T-helper 1 cell (primary cell): Measurements from ENCODE around the gene GLIS2.

Source experiments
- DNase-seq, 5 donors: peaks; one replicate each; pipeline ENCODE4 v3.0.0-alpha.2; 2012 to 2020

Gene GLIS2

DNA sequence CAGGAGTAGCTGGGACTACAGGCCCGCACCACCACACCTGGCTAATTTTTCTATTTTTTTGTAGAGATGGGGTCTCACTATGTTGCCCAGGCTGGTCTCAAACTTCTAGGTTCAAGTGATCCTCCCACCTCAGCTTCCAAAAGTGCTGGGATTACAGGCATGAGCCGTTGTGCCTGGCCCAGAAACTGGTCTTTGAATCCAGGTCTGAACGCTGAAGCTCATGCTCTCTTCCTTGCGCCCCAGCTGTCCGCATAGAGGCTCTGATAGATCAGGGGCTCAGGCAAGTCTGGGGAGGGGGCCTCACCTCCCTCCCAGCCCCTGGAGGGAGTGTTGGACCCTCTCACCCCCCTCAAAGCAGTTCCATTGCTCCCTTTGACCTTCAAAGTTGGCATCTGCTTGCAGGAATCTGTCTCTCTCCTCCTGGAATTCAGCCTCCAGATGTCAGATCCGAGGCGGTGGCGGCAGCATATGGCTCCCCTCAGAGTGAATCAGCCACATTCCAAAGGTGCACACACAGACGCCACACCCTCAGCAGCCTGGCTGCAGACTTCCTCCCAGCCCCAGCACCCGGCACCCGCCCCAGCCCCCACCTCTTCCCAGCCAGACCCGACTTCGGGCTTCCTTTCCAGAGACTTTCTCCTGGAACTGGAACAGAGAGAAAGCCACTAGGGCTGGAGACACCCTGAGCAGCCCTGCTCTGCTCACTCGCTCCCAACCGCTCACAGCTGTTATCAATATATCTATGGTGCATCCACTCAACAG, 16.9 kb upstream of the GLIS2 start:
- no peak for DNase-seq

DNA sequence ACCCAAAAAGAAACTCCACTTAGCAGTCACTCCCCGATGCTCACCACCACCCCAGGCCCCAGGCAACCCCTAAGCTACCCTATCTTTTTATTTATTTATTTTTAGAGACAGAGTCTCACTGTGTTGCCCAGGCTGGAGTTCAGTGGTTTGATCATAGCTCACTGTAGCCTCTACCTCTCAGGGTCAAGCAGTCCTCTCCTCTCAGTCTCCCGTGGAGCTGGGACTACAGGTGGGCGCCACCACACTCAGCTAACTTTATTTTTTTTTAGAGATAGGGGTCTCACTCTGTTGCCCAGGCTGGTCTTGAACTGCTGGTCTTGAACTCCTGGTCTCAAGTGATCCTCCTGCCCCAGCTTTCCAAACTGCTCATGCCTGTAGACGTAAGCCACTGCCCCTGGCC, 14.7 kb upstream of the GLIS2 start:
- DNase-seq: no peak

DNA sequence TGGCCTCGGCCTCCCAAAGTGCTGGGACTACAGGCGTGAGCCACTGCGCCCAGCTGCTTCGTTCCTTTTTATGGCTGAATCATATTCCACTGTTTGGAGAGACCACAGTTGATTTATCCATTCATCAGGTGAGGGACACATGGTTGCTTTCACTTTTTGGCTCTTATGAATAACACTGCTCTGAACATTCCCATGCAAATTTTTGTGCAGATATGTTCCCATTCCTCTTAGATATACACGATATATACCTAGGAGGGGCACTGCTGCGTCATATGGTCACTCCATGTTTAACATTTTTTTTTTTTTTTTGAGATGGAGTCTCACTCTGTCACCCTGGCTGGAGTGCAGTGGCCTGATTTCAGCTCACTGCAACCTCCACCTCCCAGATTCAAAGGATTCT, 13.9 kb upstream of the GLIS2 start:
- DNase-seq: no peak

DNA sequence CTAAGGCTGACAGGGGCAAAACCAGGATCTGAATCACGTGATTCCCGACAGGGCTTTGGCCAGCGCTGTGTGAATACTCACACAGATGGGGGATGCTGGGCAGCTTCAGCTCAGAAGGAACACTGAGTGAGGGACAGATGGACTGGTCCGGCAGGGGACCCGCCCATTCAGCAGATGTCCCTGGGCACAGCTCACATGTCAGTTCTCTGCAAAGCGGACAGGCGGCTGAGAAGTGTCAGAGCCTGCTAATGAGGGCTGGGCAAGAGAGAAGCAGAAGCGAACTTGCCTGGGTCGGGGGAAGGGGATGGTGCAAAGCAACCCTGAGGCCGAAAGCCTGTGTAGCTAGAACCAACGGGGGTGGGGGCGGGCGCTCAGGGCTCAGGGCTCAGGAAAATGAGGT, 11.9 kb upstream of the GLIS2 start:
- DNase-seq: no peak

DNA sequence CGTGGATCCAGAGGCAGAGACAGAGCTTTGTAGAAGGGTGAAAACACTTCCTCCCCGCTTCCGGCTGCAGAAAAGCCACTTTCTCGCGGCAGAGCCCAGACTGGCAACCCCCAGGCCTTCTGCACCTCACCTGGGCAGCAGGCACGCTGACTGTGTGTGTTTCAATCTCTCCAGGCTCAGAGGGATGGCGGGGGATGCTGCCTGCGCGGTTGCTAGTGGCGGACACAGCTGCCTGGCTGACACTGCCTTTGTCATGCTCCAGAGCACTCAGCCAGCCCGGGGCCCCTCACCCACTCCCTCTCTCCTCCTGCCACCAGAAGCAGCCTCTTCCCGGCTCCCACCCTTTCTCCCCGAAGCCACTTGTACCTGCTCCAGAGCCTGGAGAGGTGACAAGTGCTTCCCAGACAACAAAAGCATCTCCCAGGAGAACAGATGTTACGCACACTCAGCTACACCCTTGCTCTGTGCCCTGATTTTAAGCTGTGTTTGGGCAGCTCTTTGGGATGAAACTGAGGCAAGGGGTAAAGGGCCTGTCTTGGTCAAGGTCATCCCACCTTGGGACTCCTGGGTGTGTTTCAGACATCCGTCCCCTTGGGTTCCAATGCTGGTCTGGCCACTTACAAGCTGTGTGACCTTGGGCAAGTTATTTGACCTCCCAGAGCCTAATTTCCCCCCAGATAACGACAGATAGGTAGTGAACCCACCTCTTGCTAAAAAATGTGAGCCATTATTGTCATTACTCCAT, 9.2 kb upstream of the GLIS2 start:
- DNase-seq: peak in 3 of 5 donors; percentile 41 to 51 (median 41)

DNA sequence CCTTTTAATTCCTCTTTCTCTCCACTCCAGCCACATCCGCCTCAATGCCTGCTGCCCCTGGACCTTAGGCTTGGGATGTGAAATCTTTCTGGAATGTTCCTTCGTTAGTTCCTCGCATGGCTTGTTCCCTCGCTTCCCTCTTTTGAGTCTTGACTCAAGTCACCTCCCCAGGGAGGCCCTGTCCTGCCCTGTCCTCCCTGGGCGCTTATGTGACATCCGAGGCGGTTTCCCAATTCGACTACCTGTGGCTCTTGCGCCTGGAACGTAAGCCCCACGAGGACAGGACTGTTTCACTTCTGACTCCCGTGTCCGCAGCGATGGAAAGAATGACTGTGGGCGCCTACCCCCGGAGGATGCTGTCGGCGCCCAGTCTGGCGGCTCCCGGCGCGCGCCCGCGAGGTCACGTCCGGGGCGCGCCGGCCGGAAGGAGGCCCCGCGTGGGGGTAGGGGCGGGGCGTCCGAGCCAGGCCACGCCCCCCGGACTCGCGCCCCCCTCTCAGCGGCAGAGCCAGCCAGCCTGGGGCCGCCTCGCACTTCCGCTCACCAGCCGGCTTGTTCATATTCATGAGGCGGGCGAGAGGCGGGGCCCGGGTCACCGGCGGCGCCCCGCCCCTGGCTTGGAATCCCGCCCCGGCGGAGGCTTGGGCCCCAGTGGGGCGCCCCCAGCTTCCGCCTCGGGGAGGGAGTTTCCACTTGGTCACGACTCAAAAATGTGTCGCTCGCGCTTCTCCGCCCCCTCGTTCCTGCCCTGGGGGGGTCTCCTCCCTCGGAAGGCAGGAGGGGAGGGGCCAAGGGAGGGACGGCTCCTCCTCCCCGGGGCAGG, 8.4 kb upstream of the GLIS2 start:
- peak; percentile 95 to 99 (median 97) for DNase-seq

DNA sequence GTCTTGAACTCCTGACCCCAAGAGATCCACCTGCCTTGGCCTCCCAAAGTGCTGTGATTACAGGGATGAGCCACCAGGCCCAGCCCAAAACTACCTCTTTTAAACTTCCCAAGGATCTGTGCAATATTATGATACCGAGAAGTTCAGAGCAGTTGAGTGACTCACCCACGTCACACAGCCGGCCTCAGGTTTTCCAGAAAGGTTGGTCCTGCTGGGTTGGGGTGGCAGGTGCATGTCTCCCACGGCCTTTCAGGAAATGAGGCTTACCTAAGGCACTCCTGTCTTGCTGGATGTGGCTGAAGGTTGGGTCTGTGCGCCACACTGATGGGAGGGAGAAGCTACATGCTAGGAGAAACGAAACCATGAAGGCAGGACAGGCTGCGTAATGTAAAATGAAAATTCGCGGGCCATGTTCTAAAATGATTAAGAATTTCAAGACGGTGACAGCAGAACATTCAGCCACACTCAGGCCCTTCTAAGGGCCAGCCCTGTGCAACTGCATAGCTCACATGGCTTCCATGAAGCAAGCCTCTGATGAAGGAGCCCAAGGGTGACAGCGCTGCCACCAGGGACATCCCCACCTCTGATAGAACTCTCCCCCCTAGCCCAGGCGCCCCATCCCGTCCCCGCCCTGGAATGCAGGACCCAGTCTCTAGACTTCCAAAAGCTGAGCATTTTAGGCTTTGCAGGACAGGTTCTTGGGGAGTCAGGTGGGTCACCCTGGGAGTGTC, 6.6 kb upstream of the GLIS2 start:
- DNase-seq: no peak

DNA sequence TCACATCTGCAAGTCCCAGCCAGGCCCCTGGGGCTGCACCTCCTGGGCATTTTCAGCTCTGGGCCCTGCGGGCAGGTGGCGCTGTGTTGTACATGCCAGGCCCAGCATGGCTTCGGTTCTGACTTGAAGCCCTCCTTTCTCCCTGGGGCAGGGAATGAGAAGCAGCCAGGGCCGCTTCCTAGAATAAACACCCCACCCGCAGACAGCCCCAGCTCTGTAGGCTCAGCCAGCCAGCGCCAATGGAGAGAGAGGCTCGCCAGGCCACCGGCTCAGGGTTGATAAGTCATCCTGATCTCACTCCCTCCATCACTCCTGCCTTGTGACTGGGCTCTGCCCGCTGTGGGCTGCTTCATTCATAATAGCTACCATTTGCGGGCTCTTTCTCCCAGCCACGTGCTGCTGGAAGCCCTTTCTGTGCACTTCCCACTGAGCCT, 6.0 kb upstream of the GLIS2 start:
- DNase-seq: peak in 3 of 5 donors; percentile 35 to 51 (median 45)

DNA sequence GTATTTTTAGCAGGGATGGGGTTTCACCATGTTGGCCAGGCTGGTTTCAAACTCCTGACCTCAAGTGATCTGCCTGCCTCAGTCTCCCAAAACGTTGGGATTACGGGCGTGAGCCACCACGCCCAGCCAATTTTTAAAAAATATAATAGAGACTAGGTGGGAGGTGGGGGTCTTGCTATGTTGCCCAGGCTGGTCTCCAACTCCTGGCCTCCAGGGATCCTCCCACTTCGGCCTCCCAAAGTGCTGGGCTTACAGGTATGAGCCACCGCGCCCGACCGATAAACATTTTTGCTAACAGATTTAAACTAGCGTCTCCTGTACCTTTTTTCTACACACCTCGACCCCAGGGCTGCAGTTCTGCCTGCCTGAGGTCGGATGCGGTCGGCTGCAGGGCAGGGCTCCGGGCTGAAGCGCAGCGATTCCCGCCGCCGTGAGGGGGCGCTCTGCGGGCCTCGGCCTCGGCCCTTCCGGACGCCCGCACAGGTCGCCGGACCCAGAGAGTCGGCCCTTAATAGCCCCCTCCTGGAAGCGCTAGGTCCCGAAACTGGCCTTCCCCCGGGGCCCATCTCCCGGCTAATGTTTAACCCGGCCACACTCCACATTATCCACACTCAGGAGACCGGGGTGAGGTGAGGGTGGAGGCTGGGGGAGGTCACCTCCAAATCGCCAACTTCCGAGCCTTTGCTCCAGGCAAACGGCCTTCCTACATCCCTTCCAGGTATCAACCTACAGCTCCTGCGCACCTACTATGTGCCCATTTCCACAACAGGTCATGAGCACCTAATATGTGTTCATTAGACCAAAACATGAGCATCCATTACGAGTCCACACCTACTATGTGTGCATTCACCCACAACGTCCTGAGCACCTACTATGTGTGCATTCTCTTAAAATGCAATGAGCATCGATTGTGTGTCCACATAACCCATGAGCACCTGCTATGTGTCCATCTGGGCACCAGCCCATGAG, 2.0 kb upstream of the GLIS2 start:
- DNase-seq: no peak

DNA sequence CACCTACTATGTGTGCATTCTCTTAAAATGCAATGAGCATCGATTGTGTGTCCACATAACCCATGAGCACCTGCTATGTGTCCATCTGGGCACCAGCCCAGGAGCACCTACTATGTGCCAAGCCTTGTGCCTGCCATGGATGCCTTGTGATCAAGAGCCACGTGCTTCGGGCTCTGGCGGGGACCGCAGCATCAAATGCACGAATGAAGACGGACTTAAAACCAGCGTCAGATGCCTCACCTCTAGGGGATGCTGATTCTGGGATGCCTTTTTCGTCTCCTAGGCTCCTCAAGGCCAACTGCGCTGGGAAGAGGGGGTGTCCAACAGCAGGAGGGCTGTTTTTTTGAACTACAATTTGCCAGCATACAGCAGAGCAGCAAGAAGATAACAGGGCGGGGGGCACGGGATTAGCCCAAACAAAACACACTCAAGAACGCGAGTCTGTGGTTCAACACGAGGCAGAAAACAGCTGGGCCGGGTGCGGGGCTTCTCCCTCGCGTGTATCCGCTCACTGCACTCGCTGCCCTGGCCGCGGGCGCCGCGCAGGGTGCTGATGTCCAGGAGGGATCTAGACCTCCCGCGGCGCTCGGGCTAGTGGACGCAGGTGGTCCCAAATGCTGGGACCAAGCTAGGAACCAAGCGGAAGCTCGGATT, 1.2 kb upstream of the GLIS2 start:
- DNase-seq: peak in 1 of 5 donors; percentile 48

DNA sequence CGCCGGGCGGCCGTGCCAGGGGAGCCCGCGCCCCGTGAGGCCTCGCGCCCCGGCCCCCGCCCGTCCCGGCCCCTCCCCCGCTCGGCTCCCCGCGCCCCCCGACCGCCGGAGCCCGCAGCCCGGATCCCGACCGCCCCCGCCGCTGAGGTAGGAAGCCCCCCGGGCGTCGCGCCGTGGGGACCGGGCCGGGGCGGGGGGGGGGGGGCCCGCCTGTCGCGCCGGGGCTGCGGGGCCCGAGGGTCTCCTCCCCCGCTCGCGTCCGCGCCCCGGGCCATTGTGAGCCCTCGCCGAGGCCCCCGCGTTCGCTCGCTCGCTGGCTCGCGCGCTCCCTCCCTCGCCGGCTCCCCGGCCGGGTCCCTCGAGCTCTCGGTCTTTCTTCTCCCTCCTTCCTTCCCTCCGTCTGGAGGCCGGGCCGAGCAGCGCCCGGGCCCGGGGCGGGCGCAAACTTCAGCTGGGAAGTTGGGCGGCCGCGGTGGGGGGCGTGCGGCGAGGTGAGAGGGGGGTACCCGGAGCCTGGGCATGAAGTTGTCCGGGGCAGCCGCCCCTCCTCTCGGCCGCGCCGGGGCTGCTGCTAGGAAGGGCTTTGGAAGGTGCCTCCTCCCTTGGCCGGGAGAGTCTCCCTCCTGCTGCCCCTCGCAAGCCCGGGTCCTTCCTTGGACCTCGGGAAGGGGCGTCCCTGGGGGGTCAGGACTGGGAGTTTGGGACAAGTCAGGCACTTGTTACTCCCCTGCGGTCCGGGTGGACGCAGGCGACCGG, 419 bp downstream of the GLIS2 start:
- no peak for DNase-seq

DNA sequence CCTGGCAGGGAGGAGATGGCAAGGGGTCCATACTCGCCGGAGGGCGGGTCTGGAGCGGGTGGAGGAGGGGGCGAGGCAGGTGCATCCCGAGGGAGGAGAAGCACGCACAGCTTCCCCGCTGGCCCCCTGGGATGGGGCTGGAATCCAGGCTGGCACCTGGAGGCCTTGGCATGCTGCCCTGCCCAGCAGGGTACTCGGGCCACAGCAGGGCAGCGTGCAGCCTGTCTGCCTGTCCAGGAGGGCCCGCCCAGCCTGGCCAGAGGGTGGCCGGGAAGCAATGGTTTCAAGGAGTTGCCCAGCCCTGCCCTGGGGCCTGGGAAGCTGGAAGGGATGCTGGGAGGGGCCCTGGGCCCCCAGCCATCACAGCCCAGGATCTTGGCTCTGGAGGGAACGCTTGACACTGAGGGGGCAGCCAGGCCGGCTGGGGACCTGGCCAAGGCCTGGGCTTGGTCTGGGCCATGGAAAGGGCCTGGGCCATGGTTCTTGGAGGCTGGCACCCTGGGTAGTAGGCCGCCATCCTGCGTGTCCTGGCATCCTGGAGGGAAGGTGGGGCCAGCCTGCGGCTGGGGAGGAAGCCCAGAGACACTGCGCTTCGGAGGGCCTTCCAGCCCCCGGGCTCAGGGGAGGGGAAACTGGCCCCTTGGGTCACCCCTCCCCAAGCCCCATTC, 1.1 kb downstream of the GLIS2 start:
- DNase-seq: no peak

DNA sequence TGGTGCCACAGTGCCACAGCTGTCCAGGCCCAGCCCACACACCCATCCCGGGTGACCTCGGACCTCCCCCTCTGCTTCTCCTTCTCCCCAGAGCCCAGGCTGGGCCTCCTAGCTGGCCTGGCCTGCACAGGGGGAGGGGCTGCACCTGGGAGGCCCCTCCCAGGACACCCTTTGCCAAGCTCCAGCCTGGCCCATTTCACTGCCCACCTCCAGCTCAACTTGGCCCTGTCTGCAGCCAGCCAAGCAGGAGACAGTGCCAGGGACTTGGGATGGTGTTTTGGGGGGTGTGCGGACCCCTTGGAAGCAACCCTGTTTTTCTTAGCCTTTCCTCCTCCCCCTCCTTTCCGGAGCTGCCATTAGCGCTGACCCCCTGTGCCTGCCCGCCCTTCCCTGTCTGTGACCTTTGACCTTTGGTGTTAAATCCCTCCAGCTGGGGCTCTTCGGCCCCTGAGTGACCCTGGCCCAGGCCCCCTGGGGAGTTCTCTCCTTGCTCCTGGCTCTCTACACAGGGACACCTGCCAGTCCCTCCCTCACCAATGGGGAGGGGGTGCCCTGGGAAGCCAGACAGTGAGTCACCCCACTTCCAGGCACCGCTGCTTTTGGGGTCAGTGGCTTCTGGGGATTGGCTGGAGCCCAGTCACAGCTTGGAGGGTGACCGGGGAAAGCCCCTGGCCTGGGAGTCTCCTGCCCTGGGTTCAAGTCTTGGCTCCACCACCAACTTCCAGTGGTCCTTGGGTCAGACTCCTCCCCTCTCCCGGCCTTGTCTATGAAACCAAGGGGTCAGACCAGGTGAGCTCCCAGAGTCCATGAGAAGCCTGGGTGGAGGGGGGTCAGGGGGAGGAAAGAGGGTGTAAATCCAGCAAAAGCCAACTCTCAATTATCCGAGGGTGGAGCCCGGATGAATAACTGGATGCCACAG, 1.9 kb downstream of the GLIS2 start:
- no peak for DNase-seq

DNA sequence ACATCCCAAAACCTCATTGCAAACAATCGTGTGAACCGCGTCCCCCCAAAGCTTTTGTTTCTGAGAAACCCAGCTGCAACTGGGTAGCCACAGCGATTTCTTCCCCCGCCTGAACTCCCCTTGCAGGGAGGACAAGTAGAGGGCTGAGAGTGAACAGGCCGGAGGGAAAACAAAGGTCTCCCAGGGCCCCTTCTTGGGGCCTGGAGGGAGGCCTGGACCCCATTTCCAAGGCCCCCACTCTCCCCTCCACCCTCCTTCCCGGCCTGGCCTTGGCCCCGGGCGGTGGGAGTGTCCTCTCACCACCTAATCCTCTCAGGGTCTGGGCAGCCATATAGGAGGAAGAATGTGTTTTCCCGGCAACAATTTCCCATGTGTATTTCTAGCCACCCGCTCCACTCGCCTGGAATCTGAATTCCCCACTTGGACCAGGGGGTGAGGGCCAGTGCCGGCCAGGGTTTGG, 2.6 kb downstream of the GLIS2 start:
- DNase-seq: no peak

DNA sequence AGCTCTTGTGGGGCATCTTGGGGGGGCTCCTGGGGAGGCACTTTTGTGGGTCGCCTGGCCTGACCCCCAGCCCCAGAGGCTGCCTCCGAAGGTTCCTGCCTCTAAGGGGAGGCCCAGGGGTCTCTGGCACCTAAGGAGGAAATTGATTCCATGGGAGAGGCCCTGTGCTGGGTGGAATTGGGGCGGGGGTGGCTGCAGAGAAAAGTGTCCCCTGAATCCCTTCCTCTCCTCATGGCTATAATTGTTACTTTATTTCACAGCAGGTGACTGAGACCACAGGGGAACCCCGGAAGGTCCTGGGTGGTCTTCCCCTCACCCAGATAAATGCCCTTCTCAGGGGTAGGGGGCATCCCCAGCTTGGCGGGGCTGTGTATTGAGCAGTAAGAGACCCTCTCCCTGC, 3.1 kb downstream of the GLIS2 start:
- DNase-seq: no peak

DNA sequence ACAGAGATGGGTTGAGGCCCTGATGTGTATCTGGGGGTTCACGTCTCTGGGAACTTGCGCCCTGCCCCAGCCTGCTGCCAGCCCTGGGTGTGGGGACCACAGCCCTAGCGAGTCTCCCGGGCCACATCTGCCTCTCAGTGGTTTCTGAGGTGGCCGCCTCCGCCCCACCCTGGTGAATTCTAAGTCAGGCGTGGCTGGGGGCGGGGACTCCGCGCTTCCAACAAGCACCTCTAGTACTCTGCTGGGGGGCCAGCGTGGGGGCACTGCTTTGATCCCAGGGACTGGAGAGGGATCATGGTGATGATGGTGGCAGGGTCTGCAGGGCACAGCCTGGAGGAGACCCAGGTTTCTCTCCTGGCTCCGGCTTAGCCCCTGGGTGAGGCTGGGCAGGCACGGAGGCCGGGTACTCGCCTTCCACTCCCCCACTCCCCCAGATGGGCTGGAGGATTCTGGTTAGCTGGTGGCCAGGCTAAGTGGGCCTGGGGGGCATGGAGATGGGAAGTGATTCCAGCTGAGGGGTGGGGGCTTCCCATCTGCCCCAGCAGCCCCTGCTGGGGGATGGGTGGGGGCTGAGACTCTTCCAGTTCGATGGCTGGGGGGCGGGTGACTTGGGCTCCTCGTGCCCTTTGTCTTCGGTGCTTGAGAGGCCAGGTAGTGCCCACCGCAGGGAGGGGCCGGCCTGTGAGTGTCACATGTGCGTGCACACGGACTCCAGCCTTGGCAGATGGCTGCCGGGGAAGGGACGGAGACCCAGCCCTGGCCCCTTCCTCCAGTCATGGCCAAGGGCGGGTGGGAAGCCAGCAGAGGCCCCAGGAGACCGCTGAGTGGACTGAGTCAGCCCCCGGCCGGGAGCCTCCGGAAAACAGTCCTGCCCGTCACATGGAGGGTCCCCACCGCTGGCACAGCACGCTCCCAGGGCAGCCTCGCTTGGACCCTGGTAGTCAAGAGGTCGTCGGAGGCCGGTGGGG, 3.9 kb downstream of the GLIS2 start:
- peak in 3 of 5 donors; percentile 30 to 53 (median 37) for DNase-seq

DNA sequence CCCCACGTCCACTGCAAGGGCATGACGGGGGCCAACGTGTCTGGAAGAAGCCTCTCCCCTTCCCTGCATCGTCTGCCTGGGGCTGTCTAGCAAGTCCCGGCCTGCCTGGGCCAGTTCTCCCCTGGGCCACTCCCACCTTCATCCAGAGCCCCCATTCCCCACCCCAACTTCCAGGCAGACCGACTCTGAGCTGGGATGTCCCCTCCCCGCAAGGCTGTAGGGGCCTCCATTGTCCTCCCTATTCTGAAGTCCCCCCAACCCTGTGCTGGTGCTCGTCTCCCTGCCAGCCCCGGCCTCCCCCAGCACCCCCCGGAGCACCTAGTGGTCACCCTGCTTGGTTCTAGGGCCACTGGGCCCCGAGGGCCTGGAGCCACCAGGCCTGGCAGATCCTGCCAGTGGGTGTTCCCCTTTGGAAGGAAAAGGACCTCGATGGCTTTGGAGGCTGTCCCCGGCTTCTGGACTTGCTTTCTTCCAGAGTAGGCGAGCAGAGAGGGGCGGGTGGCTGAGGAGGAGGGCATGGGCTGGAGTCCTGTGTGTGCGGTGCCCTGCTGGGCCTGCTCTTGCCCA, 4.8 kb downstream of the GLIS2 start:
- no peak for DNase-seq
